SK-N-SH treated with all-trans-retinoic acid at 6 μM for 48 hours (cell line): ENCODE data around the gene ETV6.

Experiments
- BACH2 ChIP-seq: fragments of 250-450 bp; sonication (Bioruptor Pico); IDR thresholded peaks from 2 replicates; pipeline ENCODE4 v1.9.0; 2021; ENCODE audit warnings: mild to moderate bottlenecking, borderline replicate concordance
- CSDC2 ChIP-seq: fragments of 250-450 bp; sonication (Bioruptor Pico); IDR thresholded peaks from 2 replicates; pipeline ENCODE4 v1.5.0; 2020; ENCODE audit warnings: mild to moderate bottlenecking, moderate library complexity
- ESRRG ChIP-seq: fragments of 250-450 bp; sonication (Bioruptor Pico); IDR thresholded peaks from 2 replicates; pipeline ENCODE4 v1.6.1; 2021; ENCODE audit warnings: mild to moderate bottlenecking
- GLIS3 ChIP-seq: fragments of 250-450 bp; sonication (Bioruptor Pico); IDR thresholded peaks from 2 replicates; pipeline ENCODE4 v1.5.0; 2020; ENCODE audit warnings: mild to moderate bottlenecking, moderate library complexity
- ISL1 ChIP-seq: fragments of 250-450 bp; sonication (Bioruptor Pico); IDR thresholded peaks from 2 replicates; pipeline ENCODE4 v2.1.2; 2022; ENCODE audit warnings: mild to moderate bottlenecking, moderate library complexity
- OSR1 ChIP-seq: fragments of 250-450 bp; sonication (Bioruptor Pico); IDR thresholded peaks from 2 replicates; pipeline ENCODE4 v1.8.0; 2022; ENCODE audit warnings: moderate library complexity, mild to moderate bottlenecking, inconsistent platforms
- PPARA ChIP-seq: fragments of 250-450 bp; sonication (Bioruptor Pico); IDR thresholded peaks from 2 replicates; pipeline ENCODE4 v1.5.0; 2020; ENCODE audit warnings: mild to moderate bottlenecking, borderline replicate concordance
- SNAI2 ChIP-seq: fragments of 250-450 bp; sonication (Bioruptor Pico); IDR thresholded peaks from 2 replicates; pipeline ENCODE4 v1.5.0; 2020; ENCODE audit warnings: mild to moderate bottlenecking, moderate library complexity
- TCF4 ChIP-seq: fragments of 250-450 bp; sonication (Bioruptor Pico); IDR thresholded peaks from 2 replicates; pipeline ENCODE4 v1.8.0; 2021; ENCODE audit warnings: mild to moderate bottlenecking, moderate library complexity, borderline replicate concordance
- ZFP30 ChIP-seq: fragments of 450-650 bp; formaldehyde crosslinking; IDR thresholded peaks from 2 replicates; pipeline ENCODE4 v1.5.0; 2022; ENCODE audit warnings: mild to moderate bottlenecking, moderate library complexity
- ZNF8 ChIP-seq: fragments of 450-650 bp; formaldehyde crosslinking; IDR thresholded peaks from 2 replicates; pipeline ENCODE4 v1.5.0; 2020; ENCODE audit warnings: mild to moderate bottlenecking, moderate library complexity
- TF ChIP-seq, protein P1 (sequence below): fragments of 250-450 bp; sonication (Bioruptor Pico); IDR thresholded peaks from 2 replicates; pipeline ENCODE4 v1.8.0; 2020; ENCODE audit warnings: mild to moderate bottlenecking, moderate library complexity, borderline replicate concordance
- TF ChIP-seq, protein P2 (sequence below): fragments of 250-450 bp; sonication (Bioruptor Pico); IDR thresholded peaks from 2 replicates; pipeline ENCODE4 v1.8.0; 2021; ENCODE audit warnings: low read depth, mild to moderate bottlenecking, moderate library complexity, borderline replicate concordance

DNA sequence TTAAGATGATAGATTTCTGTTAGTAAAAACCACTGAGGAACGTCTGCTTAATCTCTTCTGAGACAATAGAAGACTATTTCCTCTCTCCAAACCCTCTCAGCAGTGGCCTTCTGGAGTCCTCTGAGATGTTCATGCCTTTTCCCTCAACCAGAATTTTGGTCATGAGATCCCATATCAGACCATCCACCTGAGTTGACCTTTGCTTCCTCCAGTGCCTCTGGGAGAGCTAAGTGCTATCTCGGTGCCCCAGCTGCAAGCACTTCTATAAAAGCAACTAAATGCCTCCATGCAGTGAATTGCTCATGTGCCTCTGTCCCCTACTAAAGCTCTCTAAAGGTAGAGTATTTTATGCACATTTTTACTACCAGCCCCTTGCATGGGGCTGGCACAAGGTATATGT is 248.4 kb downstream of the ETV6 start:
- TF ChIP-seq ZFP30 (CRISPR knock-in tag): no peak
- no peak for TF ChIP-seq BACH2 (CRISPR knock-in tag)
- no peak for TF ChIP-seq GLIS3
- TF ChIP-seq, protein P1, sequence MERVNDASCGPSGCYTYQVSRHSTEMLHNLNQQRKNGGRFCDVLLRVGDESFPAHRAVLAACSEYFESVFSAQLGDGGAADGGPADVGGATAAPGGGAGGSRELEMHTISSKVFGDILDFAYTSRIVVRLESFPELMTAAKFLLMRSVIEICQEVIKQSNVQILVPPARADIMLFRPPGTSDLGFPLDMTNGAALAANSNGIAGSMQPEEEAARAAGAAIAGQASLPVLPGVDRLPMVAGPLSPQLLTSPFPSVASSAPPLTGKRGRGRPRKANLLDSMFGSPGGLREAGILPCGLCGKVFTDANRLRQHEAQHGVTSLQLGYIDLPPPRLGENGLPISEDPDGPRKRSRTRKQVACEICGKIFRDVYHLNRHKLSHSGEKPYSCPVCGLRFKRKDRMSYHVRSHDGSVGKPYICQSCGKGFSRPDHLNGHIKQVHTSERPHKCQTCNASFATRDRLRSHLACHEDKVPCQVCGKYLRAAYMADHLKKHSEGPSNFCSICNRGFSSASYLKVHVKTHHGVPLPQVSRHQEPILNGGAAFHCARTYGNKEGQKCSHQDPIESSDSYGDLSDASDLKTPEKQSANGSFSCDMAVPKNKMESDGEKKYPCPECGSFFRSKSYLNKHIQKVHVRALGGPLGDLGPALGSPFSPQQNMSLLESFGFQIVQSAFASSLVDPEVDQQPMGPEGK: no peak
- no peak for TF ChIP-seq SNAI2
- TF ChIP-seq, protein P2, sequence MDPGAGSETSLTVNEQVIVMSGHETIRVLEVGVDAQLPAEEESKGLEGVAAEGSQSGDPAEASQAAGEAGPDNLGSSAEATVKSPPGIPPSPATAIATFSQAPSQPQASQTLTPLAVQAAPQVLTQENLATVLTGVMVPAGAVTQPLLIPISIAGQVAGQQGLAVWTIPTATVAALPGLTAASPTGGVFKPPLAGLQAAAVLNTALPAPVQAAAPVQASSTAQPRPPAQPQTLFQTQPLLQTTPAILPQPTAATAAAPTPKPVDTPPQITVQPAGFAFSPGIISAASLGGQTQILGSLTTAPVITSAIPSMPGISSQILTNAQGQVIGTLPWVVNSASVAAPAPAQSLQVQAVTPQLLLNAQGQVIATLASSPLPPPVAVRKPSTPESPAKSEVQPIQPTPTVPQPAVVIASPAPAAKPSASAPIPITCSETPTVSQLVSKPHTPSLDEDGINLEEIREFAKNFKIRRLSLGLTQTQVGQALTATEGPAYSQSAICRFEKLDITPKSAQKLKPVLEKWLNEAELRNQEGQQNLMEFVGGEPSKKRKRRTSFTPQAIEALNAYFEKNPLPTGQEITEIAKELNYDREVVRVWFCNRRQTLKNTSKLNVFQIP (CRISPR knock-in tag): no peak
- TF ChIP-seq OSR1 (CRISPR knock-in tag): no peak
- TF ChIP-seq TCF4 (CRISPR knock-in tag): no peak
- TF ChIP-seq ISL1: no peak
- no peak for TF ChIP-seq ZNF8 (CRISPR knock-in tag)
- TF ChIP-seq ESRRG (CRISPR knock-in tag): no peak
- no peak for TF ChIP-seq CSDC2 (CRISPR knock-in tag)
- TF ChIP-seq PPARA: no peak
